RPMI8226 (cell line): Measurements from ENCODE around the gene KCTD17.

ENCODE experiments used
- DNase-seq: peaks from one replicate; pipeline ENCODE4 v3.0.0-alpha.2; 2015

Gene KCTD17

GRCh38 chr22:37080438-37080837 is 28.9 kb downstream of the KCTD17 start:
- DNase-seq: no peak

DNA sequence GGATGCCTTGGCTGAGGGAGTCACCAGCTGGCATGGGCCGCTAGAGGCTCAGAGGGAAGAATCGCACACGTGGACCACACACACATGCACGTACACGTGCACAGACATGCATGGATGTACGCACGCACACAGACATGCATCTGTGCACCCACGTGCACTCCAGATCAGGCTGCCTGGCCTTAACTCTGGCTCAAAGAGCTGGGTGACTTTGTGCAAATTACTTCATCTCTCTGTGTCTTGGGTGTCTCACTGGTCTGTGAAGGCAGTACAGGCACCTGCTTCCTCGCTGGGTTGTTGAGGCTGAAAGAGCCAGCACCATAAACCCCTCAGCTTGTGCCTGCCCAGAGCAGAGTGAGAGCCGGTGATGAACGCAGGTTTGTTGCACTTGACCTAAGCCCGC is 29.3 kb downstream of the KCTD17 start:
- DNase-seq: no peak

GRCh38 chr22:37082251-37082873 is 30.8 kb downstream of the KCTD17 start:
- no peak for DNase-seq

GRCh38 chr22:37083914-37084313 is 32.4 kb downstream of the KCTD17 start:
- no peak for DNase-seq

GRCh38 chr22:37084385-37084784 is 32.8 kb downstream of the KCTD17 start:
- no peak for DNase-seq

DNA sequence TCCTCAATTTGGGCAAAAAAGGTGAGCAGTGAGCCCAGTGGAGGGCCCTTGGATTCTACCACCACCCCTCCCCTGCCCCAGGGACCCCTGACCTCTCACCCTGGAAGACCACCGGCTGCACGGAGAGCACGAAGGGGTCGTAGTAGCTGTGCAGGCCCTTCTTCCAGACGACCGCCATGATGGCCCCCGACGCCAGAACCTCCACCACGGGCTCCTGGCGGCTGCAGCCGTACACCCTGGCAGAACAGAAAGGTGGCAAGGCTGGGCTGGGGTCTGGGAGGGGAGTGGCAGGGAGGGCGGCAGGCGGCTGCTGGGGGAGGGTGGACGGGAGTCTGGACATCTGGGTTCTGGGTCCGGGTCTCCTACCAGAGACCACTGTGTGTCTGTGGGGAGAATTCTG is 34.6 kb downstream of the KCTD17 start:
- DNase-seq: no peak

DNA sequence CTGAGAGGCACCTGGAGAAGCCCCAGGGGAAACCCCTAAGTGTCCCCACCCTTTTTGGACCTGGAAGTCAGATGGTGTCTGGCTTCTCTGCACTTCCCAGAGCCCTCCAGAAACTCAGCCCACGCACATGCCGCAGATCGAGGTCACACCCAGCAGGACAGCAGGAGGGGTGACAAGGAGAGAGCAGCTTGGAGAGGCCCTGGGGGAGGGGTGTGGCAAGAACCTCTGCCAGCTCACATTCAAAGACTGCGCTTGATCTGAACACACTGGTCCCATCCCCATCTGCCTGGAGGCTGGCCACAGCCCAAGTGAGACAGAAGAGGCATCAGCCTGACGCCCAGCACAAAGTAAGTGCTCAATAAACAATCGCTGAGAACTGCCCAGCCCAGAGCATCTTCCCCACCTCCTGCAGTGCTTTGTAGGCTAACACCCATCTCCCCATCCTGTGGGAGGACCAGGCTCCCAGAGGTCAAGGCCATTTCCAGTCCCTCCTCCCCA is 36.6 kb downstream of the KCTD17 start:
- no peak for DNase-seq

DNA sequence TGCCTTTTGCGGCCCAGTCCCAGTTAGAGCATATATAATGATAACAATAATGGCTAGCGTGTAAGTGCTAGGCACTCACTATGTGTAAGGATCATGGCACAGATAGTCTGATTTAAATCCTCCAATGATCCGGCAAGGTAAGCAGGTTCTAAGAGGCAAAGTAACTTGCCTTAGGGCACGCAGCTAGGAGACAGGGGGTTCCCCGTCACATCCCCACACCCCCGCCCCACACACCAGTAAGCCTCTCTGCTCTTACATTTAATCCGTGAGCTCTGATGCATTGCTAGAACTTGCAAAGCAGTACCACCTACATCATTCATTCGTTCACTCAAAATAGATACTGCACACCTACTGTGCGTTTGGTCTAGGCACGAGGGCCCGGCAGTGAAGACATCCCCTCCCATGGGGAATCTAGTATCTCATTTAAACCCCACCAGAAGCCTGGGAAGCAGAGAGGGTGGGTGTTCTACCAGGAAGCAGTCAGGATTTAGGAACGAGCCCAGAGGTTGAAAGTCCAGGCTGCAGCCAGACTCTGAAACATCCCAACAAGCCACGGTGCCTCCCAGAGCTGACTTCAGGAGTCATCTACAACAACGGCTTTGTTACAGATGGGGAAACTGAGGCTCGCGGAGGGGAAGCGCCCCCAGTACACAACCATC is 37.3 kb downstream of the KCTD17 start:
- DNase-seq: no peak

GRCh38 chr22:37089434-37089833 is 37.9 kb downstream of the KCTD17 start:
- no peak for DNase-seq

- DNase-seq: no peak
Measured at GRCh38 chr22:37090920-37091695, 39.6 kb downstream of the KCTD17 start.

DNA sequence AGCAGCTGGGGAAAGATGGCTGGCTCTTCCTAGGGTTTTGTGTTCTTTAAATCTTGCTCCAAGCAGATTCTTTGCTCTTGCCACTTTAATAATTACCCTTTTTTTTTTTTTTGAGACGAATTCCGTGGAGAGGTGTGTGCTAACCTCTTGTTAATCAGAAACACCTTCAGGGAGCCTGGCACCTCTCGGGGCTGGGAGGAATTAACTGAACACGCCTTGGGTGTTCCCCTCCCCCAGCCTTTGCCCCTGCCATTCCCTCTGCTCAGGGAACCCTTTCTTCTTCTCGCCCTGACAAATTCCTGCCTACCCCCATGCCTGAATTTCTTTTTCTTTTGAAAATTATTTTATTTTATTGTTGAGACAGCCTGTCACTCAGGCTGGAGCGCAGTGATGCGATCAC is 40.5 kb downstream of the KCTD17 start:
- no peak for DNase-seq

DNA sequence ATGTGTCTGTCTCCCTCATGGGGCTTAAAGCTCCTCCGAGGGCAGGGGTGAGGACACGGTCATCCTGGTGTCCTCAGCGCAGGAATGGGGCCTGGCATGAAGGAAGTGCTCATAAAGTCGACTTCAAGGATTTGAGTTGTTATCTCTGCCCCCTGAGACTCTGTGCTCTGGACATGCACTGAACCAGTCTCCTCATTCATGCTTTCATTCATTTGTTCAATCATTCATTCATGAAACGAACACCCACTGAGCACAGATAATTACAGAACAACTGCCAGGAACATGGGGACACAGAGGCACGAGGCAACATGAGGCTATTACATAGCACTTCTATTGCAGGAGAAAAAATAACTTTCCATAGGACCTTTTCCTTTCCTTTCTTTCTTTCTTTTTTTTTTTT is 41.5 kb downstream of the KCTD17 start:
- no peak for DNase-seq

DNA sequence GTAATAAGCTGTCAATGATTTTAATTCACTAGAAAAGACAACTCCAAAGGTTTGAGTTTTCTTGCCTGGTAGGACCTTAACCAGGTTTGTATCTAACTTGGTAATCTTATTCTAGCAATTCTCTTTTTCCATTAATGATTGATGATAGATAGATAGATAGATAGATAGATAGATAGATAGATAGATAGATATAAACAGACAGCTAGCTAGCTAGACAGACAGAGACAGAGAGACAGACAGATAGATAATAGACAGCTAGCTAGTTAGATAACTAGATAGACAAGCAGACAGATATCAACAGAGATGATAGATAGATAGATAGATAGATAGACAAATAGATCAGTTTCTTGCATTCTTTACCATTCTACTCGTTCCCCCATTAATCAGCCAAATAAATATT is 42.7 kb downstream of the KCTD17 start:
- no peak for DNase-seq

- DNase-seq: no peak
Measured at GRCh38 chr22:37095113-37095512, 43.6 kb downstream of the KCTD17 start.

DNA sequence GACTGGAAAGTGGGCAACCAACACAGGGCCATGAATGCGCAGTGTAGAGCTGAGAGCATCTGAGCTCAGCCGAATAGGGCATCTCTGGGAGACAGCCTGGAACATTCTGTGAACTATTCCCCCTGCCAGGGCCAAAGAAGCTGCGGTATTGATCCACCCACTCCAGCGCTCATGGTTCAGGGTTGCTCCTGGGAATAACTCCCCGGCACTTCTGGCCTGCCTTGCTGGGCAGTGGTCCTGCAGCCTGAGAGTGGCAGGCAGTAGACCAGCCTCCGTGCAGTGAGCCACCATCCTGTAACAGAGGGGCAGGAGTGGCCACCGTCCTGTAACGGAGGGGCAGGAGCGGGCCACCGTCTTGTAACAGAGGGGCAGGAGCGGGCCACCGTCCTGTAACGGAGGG is 45.8 kb downstream of the KCTD17 start:
- no peak for DNase-seq

- DNase-seq: no peak
Measured at GRCh38 chr22:37098976-37099591, 47.5 kb downstream of the KCTD17 start.

- DNase-seq: no peak
Measured at GRCh38 chr22:37100589-37101127, 49.1 kb downstream of the KCTD17 start.

GRCh38 chr22:37101311-37102066 is 49.9 kb downstream of the KCTD17 start:
- DNase-seq: no peak

GRCh38 chr22:37103151-37103550 is 51.6 kb downstream of the KCTD17 start:
- DNase-seq: no peak

GRCh38 chr22:37103656-37104452 is 52.3 kb downstream of the KCTD17 start:
- no peak for DNase-seq

DNA sequence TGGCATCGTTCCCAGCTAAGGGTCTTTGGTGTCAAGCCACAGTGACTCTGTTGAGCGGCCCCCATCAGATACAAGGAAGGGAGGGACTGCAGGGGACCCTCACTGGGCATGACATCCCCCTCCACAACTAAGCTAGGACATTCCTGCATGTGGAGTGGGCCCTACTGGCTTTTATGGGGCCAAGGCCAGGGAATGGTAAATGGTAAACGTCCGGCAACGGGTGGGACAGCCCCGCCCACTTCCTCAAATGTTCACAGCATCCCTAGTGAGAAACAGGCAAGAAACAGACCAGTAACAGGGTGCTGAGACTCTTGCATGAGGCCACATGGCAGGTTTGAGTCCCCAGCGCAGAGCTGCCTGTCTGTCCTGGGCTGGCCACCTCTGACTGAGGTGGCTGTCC is 53.6 kb downstream of the KCTD17 start:
- DNase-seq: no peak

GRCh38 chr22:37105990-37106389 is 54.4 kb downstream of the KCTD17 start:
- no peak for DNase-seq
